Measurements from ENCODE around the gene PBXIP1. TPM values are rescaled to one million over a fixed set of nuclear protein-coding genes. Genes with fewer than 3 reads are reported as not detected.

PBXIP1 gene
- total and polyA plus RNA-seq, 2 of the 13 experiments (the other 11 are each of a cell fraction or from before 2014, with no cell fraction given) = 16.3 to 31.9 TPM

- peak overlapping the region; percentile 83 for H3K9ac ChIP-seq (ENCODE audit: insufficient read depth, low read depth, low read length)
- H3K36me3 ChIP-seq (replicated peaks in 1 of 2; ENCODE audit: control insufficient read depth in 1 of 2, insufficient read depth in 2 of 2, low read length in 2 of 2) = no peaks in the 10 kb centered on the region; a peak in 1 of 5 replicates
- ATAC-seq (peak; percentile 70), FAIRE-seq (peak; percentile 84), DNase-seq (ENCODE audit: low spot score) (peak; percentile 97)
- WGBS (ENCODE audit: low lambda C conversion rate) = 1% methylated on average over 19 of the region's 38 CpGs
- H3K79me2 ChIP-seq (ENCODE audit: insufficient read depth, low read length) = peaks cover 27% of the 10 kb centered on the region
- H3K9me3 ChIP-seq (ENCODE audit: low read length) = no peaks in the 10 kb centered on the region
- no peak overlapping the region for H2AFZ ChIP-seq (ENCODE audit: low read length)
- peak overlapping the region; percentile 70 to 86 (median 84) for H3K4me3 ChIP-seq (replicated peaks in 1 of 3; ENCODE audit: insufficient read depth in 1 of 3, low read depth in 2 of 3, low read length in 3 of 3)
- ChIA-PET CTCF (ENCODE audit: low intra/inter-chr PET ratio, low total read pairs) (interaction anchor here (1.8 to 6.8 kb wide), 2 partner anchors 16 to 82 kb away, joined by 4 to 54 read pairs; no protein-coding TSS in a partner anchor), POLR2A (interaction anchor here (0.6 to 6.7 kb wide), 27 partner anchors 8 to 442 kb away, joined by 3 to 90 read pairs (median 5); partner anchors contain the start of genes ADAM15, FLAD1, LENEP and PBXIP1)
- H4K20me1 ChIP-seq (ENCODE audit: insufficient read depth, low read length) = peaks cover under 1% of the 10 kb centered on the region; the same call in 1 of the 2 replicates
- intact Hi-C loops (cut with micrococcal nuclease; ENCODE audit: unreplicated experiment) (loop anchor here (1.0 to 5.0 kb wide), 3 partner anchors 15 to 445 kb away; partner anchors contain the start of genes PYGO2 and UBE2Q1), in situ Hi-C loops (cut with HindIII; ENCODE audit: extremely low pct_ligation_motif_present, low pct_unique_long_range_greater_than_20kb) (no loop called here)
- H3K27ac ChIP-seq (ENCODE audit: extremely low read length, insufficient read depth, low read length) = peak overlapping the region; percentile 97
- BruUV-seq (replicated peaks) = TSS peak; percentile 58
- H3K27me3 ChIP-seq (ENCODE audit: control insufficient read depth in 1 of 2, insufficient read depth in 2 of 2, low read length in 2 of 2) = no peaks in the 10 kb centered on the region; a peak in 1 of 5 replicates
- H3K4me2 ChIP-seq (ENCODE audit: low read depth, low read length) = peak overlapping the region; percentile 100
- peaks cover 43% of the 10 kb centered on the region for H3K4me1 ChIP-seq (ENCODE audit: insufficient read depth, low read length)
- TF ChIP-seq ZNF432 (CRISPR knock-in tag; IDR thresholded peaks at IDR 0.05; ENCODE audit: borderline replicate concordance) = no peak
- peak; percentile 87 for TF ChIP-seq NFYB (CRISPR knock-in tag; IDR thresholded peaks at IDR 0.05)
- TF ChIP-seq ZNF776 (CRISPR knock-in tag; IDR thresholded peaks at IDR 0.05) = no peak
- no peak for TF ChIP-seq ZNF770 (CRISPR knock-in tag; IDR thresholded peaks at IDR 0.05)
- peak; percentile 62 for TF ChIP-seq ZNF281 (CRISPR knock-in tag; IDR thresholded peaks at IDR 0.05; ENCODE audit: borderline replicate concordance)
- TF ChIP-seq NPAS2 (CRISPR knock-in tag; IDR thresholded peaks at IDR 0.05; ENCODE audit: borderline replicate concordance) = no peak
- peak; percentile 90 for TF ChIP-seq U2AF2 (IDR thresholded peaks at IDR 0.05; ENCODE audit: low read depth, low read length)
- TF ChIP-seq ZNF318 (CRISPR knock-in tag; IDR thresholded peaks at IDR 0.05) = no peak
- no peak for TF ChIP-seq ZNF674 (CRISPR knock-in tag; IDR thresholded peaks at IDR 0.05; ENCODE audit: low read depth)
Measured at GRCh38 chr1:155001675-155002463, 46.0 kb upstream of the PBXIP1 start.
